GM18909 (cell line): Measurements from ENCODE around the gene DIO2.

Source experiments
- ATAC-seq: cut with Tn5 transposase; IDR thresholded peaks from one replicate; pipeline ENCODE4 v1.9.1; 2021; ENCODE audit warnings: mild to moderate bottlenecking; ENCODE audit not compliant: unreplicated experiment, poor library complexity

DIO2 gene

DNA sequence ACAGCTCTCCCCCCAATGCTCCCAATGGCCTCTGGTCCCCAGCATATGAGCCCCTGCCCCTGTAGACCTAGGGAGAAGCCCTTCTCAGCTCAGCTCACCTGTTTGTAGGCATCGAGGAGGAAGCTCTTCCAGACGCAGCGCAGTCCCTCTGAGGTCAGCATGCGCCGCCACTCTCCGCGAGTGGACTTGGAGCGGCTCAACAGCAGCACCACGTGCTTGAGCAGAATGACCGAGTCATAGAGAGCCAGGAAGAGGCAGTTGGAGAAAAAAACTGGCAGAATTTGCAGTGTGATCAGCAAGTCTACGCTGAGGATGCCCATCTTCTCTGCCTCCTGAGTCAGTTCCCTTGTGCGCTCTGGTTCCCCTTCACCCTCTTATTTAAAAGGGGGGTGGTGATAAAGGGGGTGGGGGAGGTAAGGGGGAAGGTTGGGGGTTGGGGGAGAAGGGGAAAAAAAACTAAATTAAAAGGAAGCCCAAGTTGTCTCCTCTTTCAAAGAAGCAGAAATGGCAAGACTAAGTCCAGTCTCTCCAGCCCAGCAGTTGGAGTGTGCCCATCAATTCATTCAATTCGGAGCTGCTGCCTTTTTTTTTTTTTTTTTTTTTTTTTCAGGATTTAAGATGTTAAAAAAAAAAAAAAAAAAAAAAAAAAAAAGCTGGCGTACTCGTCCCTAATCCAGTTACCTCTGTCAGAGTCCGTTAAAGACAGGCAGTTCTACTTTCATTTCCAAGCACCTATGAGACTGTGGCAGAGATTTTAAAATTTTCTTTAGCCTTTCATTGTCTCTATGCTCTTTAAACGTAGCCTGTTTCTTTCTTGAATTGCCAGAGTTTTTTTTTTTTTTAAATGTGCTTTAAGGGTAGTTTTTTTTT is at the start of gene DIO2:
TSS of gene DIO2 (minus strand) at position 352 of the 870 bp plus-strand sequence. CDS start at position 320, 32 bp downstream.
- no peak for ATAC-seq

DNA sequence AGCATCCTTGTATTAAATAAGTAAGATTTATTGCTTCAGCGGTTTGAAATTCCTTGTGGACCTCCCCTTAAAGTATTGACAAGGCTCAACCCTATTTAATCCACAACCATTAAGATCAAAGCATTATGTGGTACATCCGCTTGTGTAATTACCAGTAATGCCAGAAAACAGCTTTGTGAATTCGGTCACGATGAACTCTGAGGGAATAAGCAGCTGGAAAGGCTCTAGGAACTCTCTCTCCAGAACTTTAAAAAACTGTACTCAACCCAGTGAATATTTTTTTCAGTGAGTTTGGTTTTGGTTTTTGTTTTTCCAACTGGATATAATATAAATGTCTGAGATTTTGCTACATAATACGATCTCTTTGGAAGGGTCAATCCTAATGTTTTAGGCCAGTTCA is 49.3 kb upstream of the DIO2 start:
- ATAC-seq = no peak

DNA sequence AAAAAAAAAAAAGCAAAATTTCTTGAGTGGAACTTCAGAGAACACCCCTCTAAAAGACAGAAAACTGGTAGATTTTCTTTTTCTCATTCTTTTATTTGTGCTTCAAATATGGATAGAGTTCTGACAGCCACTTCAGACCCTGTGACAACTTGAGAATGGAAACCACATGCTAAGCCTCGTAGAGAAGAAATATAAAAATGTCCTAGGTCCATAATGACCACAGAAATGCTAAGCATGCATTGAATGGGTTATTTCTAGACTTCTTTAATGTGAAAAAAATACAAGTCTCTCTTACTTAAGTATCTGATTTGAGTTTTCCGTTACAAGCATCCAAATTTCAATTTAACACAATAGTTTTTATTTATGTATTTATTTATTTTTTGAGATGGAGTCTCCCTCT is 28.3 kb upstream of the DIO2 start:
- no peak for ATAC-seq

DNA sequence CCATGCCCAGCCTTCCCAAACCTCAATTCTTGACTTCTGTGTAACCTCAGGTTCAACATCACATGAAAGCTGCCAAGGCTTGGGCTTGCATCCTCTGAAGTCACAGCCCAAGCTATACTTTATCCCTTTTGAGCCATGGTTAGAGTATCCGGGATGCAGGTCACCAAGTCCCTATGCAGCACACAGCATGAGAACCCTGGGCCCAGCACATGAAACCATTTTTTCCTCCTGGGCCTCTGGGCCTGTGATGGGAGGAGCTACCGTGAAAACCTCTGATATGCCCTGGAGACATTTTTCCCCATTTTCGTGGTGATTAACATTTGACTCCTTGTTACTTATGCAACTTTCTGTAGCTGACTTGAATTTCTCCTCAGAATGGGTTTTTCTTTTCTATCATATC is 25.8 kb upstream of the DIO2 start:
- no peak for ATAC-seq

DNA sequence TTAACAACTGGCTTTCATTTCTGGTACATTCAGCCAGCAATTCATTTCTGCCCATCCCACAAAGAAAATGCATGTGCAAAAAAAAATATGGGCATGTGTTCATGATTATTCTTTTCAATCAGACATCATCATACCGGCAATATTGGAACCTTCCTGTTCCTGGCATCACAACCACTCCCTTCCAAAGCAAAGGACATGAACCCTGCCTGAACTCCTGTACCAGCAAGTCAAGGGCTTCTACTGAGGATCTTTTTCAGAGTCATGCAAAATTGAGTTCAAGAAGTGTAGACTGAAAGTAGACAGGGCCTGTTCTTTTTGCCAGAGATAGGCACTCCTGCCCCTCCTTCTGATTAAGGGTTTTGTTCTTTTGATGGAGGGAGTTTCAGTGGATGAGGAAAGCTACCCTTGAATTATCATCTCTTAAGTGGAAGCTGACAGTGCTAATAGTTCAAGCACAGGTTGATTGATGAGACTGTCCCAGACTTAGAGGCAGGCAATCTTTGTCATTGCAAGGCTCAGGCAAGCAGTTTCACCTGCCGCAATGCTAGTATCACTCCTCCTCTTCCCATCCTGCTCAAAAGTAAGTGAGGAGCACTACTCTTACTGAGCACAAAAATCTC is 22.3 kb upstream of the DIO2 start:
- no peak for ATAC-seq

DNA sequence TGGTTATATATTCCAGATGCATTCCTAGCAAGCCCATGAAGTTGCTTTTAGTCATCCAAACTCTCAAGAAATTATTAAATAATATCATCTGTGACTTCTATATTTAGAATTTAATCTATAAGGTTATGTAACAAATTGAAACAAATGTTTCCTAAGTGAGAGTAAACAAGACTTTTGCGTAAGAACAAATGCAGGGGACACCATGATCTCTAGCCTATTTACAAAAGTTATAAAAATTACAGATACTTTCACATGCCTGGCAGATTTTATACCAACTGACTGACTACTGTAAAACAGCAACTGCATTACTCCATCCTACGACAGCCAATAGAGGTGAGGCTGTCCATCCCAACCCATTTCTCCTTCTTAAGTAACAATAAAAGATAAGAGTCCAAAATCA is 20.4 kb upstream of the DIO2 start:
- no peak for ATAC-seq

DNA sequence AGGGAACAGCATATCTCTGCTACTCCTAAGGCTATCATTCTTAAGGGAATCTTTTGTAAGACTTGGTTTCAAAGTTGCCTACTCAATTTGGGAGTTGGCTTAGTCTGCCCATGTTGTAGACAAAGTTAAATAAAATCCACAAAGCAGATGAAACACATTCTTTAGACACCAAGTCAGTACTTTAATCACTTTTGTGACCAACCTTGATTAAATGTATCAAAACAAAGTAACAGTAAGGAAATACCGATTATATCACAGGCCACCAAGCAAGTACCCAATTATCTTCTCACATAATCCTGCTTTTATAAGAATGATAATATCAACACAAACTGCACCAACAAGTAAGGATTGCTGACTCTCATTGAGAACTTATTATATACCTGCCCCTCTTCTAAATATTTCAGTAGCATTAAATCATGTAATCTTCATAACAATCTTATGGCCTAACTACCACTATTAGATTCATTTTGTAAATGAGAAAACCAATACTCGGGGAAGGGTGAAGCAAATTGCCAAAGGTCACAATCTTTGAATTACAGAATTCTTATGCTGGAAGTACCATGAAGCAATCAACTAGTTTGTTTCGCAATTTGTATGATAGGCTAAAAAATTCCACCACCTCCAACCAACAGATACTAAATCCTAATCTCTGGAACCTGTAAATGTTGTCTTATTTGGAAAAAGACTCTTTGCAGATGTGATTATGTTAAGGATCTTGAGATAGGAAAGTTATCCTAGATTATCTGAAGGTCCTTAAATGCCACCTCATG is 12.6 kb upstream of the DIO2 start:
- no peak for ATAC-seq

DNA sequence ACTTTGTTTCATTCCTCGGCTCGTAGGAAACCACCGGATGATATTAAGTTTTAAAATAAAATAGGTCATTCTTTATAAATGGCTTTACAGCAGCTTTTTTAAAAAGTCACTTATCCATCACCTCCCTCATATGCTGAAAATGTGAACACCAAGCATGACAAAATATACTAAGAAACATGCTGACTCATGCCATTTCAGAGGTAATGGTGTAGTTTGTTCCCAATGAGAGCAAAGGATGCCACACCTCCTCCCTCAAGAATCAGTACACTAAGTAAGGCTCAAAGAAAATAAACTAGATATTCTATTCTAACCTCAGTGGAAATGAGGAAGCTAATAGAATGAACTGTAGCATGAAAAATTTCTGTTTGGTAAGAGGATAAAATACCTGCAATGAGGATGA is 5.5 kb upstream of the DIO2 start:
- no peak for ATAC-seq

DNA sequence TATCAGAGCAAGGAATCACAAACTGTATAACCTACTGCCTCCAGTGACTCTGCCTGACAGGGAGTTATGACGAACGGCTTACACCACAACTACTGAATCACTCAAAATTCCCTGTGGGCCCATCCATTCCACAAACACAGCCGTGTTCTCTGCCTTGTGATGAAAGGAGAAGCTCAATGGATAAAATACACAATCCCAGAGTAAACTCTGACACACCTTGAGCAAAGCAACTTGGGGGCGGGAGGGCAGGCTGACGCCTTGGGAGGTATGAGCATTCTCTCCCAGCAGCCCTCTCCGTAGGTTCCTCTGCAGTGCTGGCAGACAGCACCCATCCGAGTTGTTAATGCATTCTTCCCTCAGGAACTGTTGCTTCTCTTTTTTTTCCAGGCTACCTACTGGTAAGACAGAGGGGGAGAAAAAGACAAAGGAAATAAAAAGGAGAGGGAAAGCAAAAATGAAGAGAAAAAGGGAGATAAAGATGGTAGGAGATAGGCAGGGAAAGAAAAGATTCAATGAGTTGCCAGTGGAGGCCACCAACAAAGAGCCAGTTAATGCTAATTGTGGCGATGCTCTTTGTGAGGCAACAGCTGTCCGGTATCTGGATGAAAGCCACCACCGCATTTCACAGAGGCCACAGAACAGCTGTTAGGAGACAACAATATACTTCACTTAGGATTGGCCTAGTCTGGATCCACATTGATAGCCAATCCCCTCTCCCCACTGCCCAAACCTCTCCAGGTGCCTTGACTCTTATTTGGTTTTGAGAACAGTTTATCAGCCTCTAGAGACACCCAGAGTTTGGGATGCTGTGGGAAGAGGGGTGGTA is 4.7 kb upstream of the DIO2 start:
- no peak for ATAC-seq

DNA sequence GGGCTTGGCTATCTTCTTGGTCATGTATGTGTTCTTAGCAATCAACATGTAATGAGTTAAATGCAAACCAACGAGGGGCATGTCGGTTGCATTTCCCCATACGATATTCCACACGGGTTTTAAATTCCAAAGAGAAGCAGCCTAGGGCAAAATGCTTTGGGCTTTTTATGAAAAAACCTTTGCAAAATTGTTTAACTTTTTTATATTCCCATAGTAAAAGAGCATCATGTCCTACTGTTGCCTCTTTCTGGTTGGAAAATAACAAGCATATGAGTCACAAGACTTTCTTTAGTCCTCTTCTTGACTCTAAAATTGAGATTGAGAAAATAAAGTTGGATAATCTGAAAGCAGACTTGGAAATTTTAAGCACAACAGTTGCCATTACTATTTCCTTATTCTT is 3.8 kb upstream of the DIO2 start:
- ATAC-seq = no peak

DNA sequence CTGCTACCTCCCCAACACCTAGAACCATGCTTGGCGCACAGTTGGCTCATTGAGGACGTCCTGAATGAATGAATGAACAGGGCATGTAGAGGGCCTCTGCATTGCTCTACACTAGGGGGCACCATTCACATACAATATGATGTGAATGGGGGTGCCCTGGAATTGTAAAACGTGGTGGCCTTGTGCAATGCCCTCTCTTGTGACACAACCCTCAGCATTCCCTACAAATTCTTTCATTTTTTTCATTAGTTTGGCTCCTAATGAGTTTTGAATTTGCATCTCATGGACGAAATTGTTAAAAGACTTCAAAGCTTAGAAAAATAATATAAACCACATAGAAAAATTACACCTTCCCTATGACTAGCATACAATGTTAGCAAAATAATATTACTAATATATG is 2.3 kb upstream of the DIO2 start:
- ATAC-seq = peak; percentile 73

DNA sequence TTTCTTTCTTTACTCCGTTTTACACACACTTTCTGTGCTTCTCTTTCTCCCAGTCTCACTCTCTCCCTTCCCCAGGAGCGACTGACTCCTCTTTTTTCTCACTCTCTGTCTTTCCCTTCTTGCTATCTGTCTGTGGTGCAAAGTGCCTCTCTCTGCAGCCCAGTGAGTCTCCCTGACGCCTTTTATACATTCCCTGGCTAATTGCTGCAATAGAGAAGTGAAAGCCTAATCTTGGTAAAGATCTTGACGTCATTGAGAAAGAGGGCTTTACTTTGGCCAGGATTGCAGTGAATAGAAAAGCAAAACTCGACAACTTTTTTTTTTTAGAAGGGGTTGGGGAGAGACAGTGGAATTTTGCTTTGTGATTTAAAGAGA is 706 bp upstream of the DIO2 start:
- no peak for ATAC-seq

DNA sequence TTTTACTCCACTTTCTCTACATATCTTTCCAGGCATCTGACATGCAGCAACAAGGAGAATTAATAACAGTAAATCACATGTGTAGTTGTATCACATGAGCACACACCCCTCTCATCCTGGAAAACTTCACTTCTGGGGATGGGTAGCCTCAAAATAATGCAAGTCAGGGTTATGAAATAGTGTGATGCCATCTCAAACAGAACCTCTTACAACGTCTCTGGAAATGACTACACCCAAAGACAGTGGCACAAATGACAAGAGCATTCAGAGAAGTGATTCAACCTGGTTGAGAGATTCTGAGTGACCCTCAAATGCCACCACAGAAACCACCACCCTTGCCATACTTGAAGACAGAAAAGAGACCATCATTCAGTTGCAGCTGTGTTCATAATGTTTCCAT is 2.8 kb downstream of the DIO2 start:
- no peak for ATAC-seq

DNA sequence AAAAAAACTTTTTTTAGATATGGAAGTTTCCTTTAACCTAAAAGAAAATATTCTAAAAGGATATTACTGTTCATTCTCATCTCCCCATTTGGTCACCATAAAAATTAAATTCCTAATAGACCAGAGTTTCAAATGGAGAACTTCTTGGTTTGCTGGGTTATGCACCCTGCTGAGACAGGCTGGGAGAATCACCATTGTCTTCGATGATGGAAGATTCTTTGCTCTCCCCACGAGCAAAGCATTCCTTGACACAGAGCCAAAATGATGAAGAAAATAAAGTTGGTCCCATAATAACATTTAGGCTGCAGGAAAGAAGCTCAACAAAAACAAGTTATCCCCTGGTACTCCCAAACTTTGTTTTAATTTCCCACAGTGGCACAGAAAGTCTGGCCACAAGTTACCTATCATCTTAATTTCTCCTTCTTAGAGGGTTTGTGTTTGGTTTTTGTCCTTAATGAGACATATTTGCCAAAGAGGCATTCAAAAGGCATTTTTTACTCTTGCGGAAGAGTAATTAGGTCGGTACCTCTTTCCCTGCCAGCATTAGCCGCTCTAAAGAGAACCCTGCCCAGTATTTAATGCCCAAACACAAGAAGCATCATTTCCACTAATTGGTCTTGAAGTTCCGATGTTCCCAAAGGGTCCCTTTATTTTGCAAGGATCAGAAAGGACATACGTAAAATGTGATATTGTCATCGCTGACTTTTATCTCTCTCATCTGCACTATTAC is 4.8 kb downstream of the DIO2 start:
- no peak for ATAC-seq

DNA sequence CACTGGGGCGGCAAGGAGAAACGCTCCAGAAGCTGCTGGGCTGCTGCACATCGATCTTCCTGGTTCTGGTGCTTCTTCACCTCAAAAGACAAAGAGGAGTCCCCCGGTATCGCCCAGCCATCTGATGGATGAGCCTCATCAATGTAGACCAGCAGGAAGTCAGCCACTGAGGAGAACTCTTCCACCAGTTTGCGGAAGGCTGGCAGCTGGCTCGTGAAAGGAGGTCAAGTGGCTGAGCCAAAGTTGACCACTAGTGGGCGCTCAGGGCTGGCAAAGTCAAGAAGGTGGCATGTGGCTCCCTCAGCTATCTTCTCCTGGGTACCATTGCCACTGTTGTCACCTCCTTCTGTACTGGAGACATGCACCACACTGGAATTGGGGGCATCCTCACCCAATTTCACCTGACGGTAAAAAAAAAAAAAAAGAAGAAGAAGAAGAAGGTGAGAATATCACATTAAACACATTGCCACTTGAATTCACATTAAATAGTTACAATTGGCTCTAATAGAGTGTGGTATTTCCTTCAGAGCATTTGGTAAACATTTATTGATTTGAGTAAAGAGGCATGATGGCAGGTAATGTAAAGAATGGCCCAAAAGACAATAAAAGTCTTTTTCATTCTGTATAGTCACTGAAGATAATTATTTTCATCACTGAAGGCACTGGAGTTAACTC is 8.3 kb downstream of the DIO2 start:
- ATAC-seq = peak; percentile 68

DNA sequence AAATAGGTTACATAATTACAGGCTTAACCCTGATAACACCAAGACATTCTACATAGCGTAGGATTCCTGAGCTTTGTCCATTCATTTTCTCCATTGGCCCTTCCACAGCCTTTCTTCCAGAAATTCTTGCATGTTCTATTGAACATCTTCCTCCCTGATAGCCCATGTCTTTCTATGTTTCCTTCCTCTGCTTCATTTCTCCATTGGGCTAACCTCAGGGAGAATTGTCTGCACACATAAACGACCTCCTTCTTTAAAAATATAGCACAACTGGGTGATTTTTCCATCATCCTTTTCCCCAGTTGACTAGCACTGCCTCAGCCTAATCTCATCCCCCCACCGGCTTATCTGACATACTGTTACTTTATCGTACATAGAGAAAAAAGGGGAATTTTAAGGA is 11.2 kb downstream of the DIO2 start:
- no peak for ATAC-seq

DNA sequence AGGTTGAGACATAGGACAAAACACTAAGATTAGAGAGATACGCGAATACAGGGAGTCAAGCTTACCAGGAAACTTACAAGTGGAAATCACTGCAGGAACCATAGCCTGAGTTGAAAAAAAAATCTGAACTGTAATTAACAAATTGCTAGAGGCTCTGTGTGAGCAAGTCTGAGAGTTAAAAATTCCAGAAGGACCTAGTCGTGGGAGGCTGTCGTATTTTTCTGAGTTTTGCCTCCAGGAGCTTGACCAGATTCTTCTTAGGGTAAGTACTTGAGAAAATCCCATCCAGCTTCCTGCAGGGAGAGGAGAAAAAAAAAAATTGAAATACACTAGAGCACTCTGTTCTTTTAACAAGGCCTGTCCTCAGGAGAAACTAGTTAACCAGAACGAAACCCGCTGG is 22.7 kb downstream of the DIO2 start:
- no peak for ATAC-seq

DNA sequence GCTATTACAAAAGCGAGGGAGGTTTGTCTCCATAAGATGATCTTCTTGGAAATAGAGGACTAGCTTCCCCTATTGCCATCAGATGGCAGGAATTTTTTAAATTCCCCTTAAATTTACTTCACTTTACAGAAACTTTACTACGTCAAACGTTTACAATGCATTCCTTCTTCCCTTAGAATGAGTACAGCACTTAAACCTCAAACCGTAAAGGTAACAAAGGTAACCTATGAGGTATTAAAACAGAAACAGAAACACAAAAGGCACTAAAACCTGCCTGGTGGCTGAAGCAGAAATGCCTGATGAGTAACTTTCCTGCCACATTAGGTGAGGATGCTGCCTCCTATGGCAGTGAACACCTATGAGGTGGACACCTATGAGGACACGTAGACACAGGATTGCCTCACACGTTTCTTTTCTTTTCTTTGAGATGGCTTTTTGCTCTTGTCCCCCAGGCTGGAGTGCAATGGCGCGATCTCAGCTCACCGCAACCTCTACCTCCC is 25.0 kb downstream of the DIO2 start:
- ATAC-seq = no peak

DNA sequence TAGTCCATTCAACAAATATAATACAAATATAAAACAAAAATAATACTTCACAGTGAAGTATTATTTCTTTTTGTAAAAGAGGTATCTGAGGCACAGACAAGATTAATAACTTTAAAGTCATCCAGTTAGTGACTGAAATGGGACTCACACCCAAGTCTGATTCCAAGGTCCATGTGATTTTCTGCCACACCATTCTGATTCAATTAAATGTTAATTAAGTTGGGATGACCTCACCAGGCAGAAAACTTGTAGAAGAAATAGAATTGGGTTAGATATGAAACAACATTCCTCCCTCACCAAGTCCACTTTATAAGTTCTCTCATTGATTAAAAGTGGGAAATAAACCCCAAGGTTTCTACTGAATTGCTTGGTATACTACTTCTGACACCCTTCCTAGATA is 34.4 kb downstream of the DIO2 start:
- ATAC-seq = no peak
